Right lobe of liver (tissue), 4 donors: Measurements from ENCODE around the gene AVPI1.
A peak's percentile ranks its signal among the peaks of the same experiment; 100 is the strongest.

Source experiments
- CTCF ChIP-seq, 4 donors: fragments of 200-600 bp in 3 of 4; fragments of 450-650 bp in 1 of 4; IDR thresholded peaks; one replicate each; pipeline versions ENCODE4 v1.5.1 to v1.8.0; 2016 to 2022; ENCODE audit warnings: antibody characterized with exemption in 4 of 4, mild to moderate bottlenecking in 2 of 4
- POLR2A ChIP-seq: fragments of 450-650 bp; IDR thresholded peaks from one replicate; pipeline ENCODE4 v1.6.1; 2017; ENCODE audit warnings: antibody characterized with exemption, mild to moderate bottlenecking
- donor health status: DM: no; HTN: no; CAD: no.
- donor health status: DM: no; HTN: no; CAD: no.
- donor health status: DM: no; HTN: yes; CAD: no.

- TF ChIP-seq CTCF (IDR thresholded peaks at IDR 0.05) = no peak
- TF ChIP-seq POLR2A = peak; percentile 30
Measured at GRCh38 chr10:97707134-97707861, 20.3 kb upstream of the AVPI1 start.
